Stimulated activated CD4-positive, alpha-beta T cell treated with anti-CD3 and anti-CD28 coated beads, Interleukin-12 subunit alpha, Interleukin-12 subunit beta, amount 100 ng/mL, for 4 hours (primary cell): ENCODE measurements around the gene OLFML1.

Source experiments
- DNase-seq: peaks from one replicate; pipeline ENCODE4 v3.0.0-alpha.2; 2020

Gene OLFML1

GRCh38 chr11:7533199-7534041, 48.1 kb downstream of the OLFML1 start:
- DNase-seq = no peak

DNA sequence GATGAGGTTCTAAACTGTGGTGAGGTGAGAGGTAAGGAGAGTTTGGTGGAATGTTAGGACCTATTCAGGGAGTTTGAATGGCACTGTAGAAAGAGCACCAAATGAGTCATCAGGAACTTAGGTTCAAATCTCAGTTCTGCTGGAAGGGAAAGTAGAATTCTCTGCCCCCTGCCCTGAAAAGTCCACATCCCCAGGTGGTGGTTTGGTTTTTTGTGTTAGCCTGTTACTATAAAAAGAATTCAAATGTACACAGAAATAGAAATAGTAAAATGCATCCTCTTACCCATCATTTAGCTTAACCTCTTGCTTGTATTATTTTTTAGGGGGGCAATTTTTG, 48.7 kb downstream of the OLFML1 start:
- DNase-seq = no peak

- no peak for DNase-seq
These were observed 50.8 kb downstream of the OLFML1 start for GRCh38 chr11:7536100-7536499.

GRCh38 chr11:7537265-7537664, 52.0 kb downstream of the OLFML1 start:
- no peak for DNase-seq

DNA sequence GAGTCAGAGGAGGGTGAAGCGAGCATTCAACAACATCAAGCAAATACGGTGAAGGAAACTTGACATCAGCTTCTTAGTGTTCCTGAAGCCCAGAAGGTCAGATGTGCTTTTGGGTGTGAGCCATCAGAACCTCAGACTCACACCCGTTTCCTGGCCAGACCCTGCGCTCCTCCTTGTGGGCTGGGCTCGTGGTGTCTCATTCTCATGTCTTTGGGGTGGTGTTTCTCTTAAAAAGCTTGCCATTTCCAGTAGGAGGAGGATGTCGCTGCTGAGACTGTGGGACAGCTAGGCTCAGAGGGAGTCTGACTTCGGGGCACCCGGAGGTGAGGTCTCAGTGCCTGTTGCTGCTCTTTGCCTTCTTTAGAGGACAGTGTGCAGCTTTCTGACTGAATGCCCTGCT, 52.7 kb downstream of the OLFML1 start:
- DNase-seq = no peak

GRCh38 chr11:7538466-7539454, 53.5 kb downstream of the OLFML1 start:
- no peak for DNase-seq

DNA sequence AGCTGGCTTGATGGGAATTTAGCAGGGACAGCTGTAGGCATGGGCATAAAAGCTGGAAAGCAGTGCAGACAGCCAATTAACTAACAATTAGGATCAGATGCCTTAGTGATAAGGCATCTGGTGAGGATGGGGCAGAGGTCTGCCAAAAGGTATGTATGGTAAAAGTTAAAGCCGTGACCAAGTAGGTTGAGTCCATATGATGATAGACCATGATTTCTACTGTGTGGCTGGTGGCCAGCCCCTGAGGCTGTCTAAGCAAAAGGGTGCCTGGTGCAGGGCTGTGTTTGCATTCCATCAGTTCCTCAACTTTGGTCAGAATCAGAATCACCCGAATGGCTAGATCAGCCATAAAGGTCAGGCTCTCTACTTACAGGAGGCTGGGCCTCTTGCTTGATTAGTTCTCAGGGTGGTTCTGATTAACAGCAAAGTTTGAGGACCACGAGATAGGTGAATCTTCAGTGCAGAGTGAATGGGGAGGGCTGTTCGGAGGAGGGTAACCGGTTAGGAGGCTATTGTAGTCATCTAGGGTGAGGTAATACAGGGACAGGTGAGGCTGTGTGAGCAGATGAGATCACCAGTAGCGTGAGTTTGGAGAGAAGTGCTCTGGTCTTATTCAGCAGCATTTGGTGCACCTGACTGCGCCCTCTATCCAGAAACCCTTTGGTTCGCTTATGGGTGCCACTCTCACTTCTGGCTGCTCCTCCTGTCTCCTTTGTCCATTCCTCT, 55.7 kb downstream of the OLFML1 start:
- DNase-seq = no peak

DNA sequence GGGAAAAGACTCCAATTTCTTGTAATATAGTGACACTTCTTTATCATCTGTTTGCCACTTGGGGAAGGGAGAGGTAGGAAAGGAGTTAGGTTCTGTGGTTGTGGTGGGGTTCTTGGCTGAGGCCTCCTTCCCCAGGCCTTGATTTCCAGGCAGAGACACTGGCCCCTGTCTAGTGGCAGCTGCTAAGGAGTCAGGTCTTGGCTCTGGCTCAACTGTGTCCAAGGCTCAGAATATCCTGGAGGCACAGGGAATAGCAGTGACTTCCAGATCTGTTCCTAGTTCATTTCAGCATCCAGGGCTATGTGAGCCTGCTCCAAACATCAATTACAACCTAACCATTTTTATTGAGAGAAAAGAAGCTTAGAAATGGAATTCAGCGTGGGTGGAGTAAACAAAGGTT, 58.0 kb downstream of the OLFML1 start:
- DNase-seq = no peak

GRCh38 chr11:7544021-7544420, 58.7 kb downstream of the OLFML1 start:
- DNase-seq = no peak

DNA sequence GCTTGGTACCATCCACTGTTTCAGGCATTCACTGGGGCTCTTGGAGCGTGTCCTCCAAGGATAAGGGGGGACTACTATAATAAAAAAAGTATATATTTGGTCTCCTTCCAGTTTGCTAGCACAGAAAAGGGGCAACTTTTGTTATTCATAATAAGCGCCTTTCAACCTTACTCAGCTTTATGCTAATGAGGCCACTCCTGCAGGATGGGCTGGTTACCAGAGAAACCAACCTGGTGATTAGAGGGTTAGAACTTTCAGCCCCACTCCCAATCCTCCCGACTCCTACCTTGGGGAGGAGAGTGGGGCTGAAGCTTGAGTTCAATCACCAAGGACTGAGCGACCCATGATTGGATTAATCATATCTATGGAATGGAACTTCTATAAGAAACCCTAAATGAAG, 60.3 kb downstream of the OLFML1 start:
- no peak for DNase-seq

DNA sequence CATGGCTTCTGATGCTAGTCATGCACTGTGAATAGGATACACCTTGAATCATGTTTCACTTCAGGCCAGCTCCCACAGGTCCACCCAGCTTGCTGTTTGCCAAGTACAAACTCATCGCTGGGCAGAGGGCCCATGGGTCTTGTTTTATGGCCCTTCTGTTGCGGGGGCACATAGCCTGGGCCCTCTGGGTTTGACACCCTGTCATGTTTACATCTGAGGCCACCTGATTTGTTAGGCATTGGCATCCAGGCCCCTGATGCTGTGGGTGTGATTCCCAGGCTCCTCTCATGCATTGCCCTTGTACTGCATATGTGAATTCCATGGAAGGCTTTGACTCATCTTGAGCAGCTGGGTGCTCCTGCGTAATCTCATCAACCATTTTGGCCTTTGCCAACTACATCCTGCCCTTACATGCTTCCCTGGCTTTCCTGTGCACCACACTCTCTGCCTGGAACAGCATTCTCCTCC, 61.1 kb downstream of the OLFML1 start:
- DNase-seq = no peak

GRCh38 chr11:7547687-7548086, 62.4 kb downstream of the OLFML1 start:
- no peak for DNase-seq

DNA sequence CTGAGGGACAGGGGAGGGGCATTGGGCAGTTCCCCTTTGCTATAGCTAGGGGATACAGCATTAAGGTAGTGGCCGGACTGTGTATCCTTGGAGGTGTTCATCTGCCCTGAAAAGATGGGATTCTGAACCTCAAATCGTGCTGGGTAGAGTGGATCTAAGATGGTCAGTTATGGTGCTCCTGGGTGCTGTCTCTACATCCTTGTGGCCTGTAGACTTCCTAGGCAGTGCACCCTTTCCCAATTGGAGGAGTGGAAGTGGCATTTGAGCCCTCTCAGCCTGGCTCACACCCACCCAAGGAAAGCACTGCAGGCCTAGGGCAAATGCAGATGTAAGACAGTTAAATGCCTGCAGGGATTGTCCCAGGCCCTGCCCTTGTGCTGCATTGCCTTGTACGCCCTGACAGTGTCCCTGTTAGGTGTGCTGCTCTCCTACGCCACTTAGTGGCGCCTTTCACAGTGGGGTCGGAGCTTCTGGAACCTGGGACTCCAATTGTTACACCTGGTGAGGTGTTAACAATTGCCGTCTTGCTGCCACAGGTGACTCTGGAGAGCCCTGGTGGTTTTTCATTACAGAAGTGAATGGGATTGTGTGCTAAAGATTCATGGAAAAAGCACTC, 63.5 kb downstream of the OLFML1 start:
- DNase-seq = no peak

- DNase-seq = no peak
These were observed 64.4 kb downstream of the OLFML1 start for GRCh38 chr11:7549681-7550080.

DNA sequence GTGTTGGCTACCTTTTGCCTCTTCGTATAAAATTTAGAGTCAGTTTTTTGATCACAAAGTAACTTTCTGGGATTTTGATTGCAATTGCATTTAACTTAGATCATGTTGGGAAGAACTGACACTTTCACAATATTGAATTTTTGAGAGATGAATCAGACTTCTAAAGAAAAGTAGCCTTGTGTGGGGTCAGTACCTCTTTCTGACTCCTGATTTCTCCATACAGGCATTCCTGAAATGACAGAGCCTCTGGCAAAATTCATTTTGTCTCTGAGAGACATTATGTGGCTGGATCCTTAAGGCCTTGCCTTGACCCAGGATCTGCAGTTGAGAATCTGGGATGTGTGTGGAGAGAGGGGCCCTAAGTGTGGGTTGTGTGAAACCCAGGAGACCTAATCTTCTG, 66.3 kb downstream of the OLFML1 start:
- DNase-seq = no peak

GRCh38 chr11:7552666-7553065, 67.4 kb downstream of the OLFML1 start:
- no peak for DNase-seq

DNA sequence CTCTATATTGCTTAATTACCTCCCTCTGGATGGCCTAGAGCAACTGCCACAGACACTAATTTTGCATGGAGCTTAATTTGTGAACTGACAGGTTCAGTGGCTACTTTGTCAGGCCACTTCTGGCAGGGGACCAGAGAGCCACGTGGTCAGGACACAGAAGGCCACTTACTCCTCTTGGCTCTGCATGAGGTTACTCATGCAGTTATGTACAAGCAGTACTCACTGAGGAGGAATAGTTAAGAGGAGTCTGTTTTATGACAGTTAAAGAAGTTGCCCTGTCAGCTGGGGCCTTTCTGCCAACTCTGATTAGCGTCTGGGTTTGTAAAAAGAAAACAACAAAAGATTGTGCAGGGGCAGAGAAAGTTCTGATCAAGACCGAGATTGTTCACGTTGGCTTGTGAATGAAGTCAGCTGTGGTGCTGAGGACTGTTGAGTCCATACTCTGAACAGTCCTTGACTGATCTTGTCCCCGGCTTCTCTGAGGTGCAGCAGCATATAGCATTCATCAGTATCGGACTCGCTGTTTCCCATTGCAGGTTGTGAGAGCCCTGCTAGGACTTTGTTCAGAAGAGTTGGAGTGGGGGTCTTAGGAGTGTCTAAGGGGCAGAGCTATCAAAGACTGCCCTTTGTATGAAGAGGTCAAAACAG, 69.9 kb downstream of the OLFML1 start:
- no peak for DNase-seq

- no peak for DNase-seq
These were observed 72.7 kb downstream of the OLFML1 start for GRCh38 chr11:7558046-7558445.

- no peak for DNase-seq
These were observed 74.3 kb downstream of the OLFML1 start for GRCh38 chr11:7559398-7560283.
